Stimulated activated CD8-positive, alpha-beta memory T cell treated with anti-CD3 and anti-CD28 coated beads, Interleukin-7, amount 100 ng/mL, for 1 hour (primary cell): ENCODE data around the gene TNFAIP8.
"Not testable (repeated sequence)": the region's sequence is repeated elsewhere in the genome, so short reads cannot be mapped to it uniquely, and the experiment has no call there.

Source experiments
- DNase-seq, 2 donors: peaks; one replicate each; pipeline ENCODE4 v3.0.0-alpha.2; 2020; ENCODE audit warnings: low read depth in 2 of 2

The TNFAIP8 gene

GRCh38 chr5:119393746-119394145 is 37.9 kb downstream of the TNFAIP8 start:
- DNase-seq = no peak

GRCh38 chr5:119395080-119395836 is 39.4 kb downstream of the TNFAIP8 start:
- DNase-seq = no peak

- DNase-seq = no peak
Measured at GRCh38 chr5:119396030-119396664, 40.3 kb downstream of the TNFAIP8 start.

- DNase-seq = no peak
Measured at GRCh38 chr5:119397518-119398380, 41.9 kb downstream of the TNFAIP8 start.

GRCh38 chr5:119398727-119399466 is 43.1 kb downstream of the TNFAIP8 start:
- DNase-seq = no peak

GRCh38 chr5:119400245-119400644 is 44.4 kb downstream of the TNFAIP8 start:
- DNase-seq = no peak

- no peak for DNase-seq
Measured at GRCh38 chr5:119402081-119402480, 46.3 kb downstream of the TNFAIP8 start.

GRCh38 chr5:119402555-119402954 is 46.7 kb downstream of the TNFAIP8 start:
- DNase-seq = no peak

GRCh38 chr5:119404033-119404432 is 48.2 kb downstream of the TNFAIP8 start:
- no peak for DNase-seq

- no peak for DNase-seq
Measured at GRCh38 chr5:119405419-119405818, 49.6 kb downstream of the TNFAIP8 start.

- DNase-seq = no peak
Measured at GRCh38 chr5:119406551-119407110, 50.8 kb downstream of the TNFAIP8 start.

GRCh38 chr5:119409235-119409815 is 53.5 kb downstream of the TNFAIP8 start:
- no peak for DNase-seq

- DNase-seq = no peak
Measured at GRCh38 chr5:119410448-119411159, 54.8 kb downstream of the TNFAIP8 start.

- DNase-seq = peak; percentile 19 to 20
Measured at GRCh38 chr5:119411361-119412278, 55.8 kb downstream of the TNFAIP8 start.

- DNase-seq = no peak
Measured at GRCh38 chr5:119412279-119413227, 56.7 kb downstream of the TNFAIP8 start.

GRCh38 chr5:119414124-119414734 is 58.4 kb downstream of the TNFAIP8 start:
- not testable (repeated sequence) for DNase-seq

GRCh38 chr5:119417891-119418605 is 62.2 kb downstream of the TNFAIP8 start:
- DNase-seq = no peak
